Stimulated activated CD8-positive, alpha-beta memory T cell treated with anti-CD3 and anti-CD28 coated beads, Interleukin-15, amount 100 ng/mL, for 48 hours (primary cell): ENCODE measurements around the gene DHCR24.
"Not testable (repeated sequence)": the region's sequence is repeated elsewhere in the genome, so short reads cannot be mapped to it uniquely, and the experiment has no call there.

Experiments used
- DNase-seq, 2 donors: peaks; one replicate each; pipeline ENCODE4 v3.0.0-alpha.2; 2020; ENCODE audit warnings: low read depth in 2 of 2

DHCR24 gene

DNA sequence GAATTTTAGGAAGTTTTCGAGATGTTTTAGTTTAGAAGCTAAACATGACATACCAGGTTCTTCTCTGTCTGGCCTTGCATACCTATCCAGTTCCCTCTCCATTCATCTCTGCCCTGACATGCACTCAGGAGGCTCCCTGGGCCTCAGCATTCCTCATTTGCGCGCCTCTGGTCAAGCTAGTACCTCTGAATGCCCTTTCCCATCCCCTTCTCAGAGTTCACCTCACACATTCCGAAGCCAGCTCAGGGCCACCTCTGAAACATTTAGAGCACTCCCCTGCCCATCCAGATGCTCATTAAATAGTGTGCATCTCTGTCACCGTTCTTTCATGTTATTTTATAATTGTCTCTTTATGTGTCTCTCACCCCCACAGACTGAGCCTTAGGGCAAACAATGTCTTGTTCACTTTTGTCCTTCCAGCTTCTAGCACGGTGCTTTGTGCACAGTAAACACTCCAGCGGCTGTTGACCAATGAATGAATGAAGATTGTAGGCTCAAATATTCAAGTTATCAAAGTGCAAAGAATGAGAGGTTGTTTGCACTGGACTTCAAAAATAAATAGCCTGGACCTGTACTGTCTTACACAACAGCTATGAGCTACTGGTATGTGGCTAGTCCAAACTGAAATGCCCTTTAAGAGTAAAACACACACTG, 1.2 kb upstream of the DHCR24 start:
- DNase-seq: no peak

DNA sequence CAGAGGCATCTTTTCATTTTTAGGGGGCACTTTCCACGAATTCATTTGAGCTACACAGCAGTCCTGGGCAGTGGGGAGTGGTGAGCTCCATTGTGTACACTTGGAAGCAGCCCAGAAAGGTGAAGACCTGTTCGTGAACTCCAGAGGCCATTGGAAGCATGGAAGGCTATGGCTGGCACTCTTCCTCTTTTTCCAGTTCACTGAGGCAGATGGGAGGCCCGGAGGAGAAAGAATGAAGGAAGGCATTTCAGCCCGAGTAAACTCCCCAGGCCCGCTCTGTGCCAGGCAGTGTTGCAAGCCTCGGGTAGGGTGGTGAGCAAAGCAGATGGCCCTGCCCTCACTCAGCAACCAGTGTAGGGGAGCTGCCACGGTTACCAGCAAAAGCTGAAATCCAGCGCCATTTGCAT, 673 bp upstream of the DHCR24 start:
- no peak for DNase-seq

DNA sequence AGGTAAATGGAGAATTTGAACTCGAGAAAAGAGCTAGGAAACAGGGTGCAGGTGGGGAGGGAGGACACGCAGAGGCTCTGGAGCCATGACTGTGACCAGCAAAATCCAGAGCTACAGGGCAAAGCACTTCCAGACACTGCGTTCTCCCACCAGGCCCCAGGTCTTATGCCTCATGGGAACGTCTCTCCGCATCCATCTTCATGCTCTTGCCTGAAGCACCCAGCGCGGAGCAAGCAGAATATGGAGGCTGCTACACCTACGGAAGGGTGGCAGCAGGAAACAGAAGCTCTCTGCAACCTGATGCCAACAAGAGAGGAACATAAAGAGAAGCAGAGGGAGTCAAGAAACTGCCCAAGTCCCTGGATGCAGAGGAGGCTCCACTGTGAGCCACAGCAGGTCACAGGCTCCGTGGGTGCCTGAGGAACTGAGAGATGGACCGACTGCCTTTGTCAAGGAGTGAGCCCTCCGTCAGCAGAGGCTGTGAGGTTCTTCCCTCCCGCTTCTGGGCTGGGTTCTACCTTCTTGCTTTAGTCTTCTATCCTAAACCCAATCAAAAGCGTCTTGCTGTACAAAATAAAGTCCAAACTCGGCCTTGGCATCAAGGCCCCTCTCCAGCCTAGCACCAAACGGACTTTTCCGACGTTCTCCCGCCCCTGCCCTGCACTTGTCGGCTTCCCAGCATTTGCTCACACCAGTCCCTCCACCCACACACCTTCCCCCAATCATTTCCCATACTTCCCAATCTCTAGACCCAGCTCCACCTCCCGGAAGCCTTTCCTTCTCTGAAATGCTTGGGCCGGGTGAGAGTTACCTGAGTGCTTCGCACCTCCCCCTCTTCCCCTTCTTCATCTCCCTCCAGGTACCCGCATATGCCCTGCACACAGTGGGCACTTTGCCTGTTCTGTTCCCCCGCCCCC, 930 bp downstream of the DHCR24 start:
- DNase-seq: no peak

DNA sequence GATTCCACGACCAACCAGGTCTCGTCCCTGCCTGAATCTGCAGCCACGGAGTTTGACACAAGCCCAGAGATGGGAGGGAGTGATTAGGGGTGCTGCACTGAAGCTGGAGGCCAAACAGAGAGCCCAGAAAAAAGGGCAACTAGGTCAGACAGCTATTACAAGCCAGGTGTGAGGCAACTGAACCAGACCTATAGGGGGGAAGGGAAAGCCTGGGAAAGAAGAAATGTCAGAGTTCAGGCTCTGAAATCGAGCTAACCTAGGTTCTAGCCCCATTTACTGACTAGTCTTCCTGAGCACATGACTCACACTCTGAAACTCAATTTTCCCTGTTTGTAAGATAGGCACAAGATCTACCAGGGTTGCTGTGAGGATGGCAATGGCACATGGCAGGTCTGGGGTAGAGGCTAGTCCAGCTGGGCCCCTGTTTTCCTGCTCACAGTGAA, 1.7 kb downstream of the DHCR24 start:
- DNase-seq: no peak

DNA sequence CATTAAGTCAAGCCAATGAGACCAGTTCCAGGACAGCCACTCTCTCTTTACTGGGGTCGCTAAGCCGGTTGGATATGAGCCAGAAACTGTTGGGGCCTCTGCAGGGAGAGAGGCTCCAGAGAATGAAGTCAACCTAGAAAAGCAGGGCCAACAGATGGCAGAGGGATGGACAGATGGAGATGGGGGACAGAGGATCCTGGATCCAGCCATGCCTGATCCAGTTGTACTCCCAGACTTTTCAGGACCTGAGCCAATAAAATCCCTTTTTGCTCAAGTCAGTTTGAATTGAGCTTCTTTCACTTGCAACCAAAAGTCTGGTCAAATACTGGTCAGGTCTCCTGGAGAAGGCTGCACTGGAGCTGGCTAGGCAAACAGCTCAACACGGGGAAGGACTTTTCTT, 2.2 kb downstream of the DHCR24 start:
- no peak for DNase-seq

DNA sequence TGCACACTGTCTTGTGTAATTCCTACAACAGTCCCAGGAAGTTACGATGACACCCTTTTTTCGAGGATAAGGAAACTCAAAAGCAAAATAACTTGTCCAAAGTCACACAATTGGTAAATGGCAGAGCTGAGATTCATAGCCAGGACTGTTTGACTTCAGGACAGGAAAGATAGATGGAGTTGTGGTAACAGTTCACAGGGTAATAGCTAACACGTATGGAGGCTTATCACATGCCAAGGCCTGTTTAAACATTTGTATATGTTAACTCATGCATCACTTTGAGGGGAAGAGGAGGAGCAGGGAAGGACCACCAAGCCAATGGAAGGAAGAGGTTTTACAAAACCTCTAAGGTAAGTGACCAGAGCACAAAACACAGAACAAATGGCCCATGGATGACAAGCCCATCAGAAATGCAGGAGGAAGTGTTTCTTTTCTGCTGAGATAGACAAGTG, 2.8 kb downstream of the DHCR24 start:
- no peak for DNase-seq

DNA sequence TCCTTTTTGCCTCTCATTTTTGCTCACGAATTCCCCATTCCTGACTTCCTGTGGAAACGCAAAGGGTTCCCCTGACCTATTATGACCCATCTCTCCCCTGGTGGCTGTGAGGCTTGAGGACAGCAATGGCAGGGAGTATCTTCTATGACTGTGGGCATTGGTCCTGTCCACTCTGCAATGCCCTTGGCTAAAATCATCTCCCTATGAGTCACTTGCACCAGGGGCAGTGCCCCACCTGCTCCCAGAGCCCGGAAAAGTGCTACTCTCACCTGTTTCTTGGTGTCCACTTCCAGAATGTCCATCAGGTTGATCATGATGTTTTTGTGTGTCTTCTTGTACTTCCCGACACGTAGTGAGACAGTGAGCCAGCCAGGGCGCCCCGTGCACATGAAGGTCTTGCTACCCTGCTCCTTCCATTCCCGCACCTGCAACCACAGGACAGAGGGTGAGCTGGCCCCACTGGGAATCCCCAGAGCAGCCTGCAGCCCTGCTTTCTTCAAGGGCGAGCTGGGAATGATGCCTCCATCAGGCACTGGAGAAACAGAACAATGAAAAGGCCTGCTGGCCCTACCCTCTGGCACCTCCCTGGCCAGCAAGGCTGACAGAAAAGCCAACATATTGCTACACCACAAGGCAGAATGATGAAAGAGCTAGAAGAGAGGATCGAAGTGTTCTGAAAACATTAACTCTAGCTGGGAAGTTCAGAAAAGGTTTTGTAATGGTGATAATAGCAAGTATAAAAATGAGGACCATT, 3.5 kb downstream of the DHCR24 start:
- DNase-seq: no peak

DNA sequence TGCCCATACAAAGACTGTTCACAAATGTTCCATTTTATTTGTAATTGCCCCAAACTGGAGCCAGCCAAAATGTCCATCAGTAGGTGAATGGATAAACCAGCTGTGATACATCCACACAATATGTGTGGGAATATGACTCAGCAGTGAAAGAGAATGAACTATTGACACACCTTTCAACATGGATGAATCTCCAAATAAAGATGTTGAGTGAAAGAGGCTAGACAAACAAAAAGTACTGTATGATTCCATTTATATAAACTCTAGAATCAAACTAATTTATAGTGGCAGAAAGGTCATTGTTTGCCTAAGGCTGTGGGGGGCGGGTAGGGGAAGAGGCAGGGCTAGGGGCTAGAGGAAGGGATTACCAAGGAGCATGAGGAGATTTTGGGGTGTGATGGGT, 4.5 kb downstream of the DHCR24 start:
- DNase-seq: no peak

DNA sequence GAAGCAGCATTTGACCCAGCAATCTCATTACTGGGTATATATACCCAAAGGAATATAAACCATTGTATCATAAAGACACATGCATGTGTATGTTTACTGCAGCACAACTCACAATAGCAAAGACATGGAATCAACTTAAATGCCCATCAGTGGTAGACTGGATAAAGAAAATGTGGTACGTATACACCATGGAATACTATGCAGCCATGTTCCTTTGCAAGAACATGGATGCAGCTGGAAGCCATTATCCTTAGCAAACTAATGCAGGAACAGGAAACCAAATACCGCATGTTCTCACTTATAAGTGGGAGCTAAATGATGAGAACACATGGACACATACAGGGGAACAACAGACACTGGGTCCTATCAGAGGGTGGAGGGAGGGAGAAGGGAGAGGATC, 5.4 kb downstream of the DHCR24 start:
- DNase-seq: not testable (repeated sequence)

DNA sequence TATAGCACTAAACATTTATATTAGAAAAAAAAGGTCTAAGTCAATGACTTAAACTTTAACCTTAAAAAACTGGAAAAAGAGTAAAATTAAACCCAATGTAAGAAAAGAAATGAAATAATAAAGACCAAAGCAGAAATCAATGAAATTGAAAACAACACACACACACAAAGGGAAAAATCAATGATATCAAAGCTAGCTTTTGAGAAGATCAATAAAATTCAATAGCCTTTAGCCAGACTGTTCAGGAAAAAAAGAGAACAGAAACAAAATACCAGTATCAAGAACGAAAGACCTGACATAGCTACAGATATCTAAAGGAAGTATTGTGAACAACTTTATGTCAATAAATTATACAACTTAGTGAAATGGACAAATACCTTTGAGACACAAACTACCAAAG, 7.1 kb downstream of the DHCR24 start:
- no peak for DNase-seq

DNA sequence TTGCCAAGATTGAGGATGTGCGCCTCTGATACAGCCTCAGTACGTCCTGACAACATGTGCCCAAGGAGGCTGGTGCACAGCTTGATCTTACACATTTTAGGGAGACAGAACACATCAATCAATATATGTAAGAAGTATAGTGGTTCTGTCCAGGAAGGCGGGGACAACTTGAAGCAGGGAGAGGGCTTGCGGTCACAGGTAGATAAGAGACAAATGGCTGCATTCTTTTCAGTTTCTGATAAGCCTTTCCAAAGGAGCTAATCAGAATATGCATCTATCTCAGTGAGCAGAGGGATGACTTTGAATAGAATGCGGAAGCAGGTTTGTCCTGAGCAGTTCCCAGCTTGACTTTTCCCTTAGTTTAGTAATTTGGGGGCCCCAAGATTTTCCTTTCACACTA, 10.2 kb downstream of the DHCR24 start:
- DNase-seq: no peak

DNA sequence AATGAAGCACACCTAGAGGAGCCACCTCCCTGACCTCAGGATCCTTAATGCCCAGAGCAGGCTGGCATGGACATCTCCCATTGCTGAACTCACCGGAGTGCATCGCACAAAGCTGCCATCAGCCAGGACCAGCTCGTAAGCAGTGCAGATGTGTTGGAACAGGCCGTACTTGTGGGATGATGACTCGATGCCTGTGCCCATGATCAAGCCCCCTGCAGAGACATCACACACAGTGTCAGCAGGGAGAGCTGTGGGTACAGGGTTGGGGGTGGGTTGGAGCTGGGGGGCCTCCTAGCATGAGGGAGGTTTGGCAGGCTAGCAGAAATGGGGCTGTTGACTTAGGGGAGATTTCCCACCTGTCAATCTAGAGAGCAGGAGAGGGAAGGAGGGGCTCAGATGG, 12.0 kb downstream of the DHCR24 start:
- DNase-seq: no peak

DNA sequence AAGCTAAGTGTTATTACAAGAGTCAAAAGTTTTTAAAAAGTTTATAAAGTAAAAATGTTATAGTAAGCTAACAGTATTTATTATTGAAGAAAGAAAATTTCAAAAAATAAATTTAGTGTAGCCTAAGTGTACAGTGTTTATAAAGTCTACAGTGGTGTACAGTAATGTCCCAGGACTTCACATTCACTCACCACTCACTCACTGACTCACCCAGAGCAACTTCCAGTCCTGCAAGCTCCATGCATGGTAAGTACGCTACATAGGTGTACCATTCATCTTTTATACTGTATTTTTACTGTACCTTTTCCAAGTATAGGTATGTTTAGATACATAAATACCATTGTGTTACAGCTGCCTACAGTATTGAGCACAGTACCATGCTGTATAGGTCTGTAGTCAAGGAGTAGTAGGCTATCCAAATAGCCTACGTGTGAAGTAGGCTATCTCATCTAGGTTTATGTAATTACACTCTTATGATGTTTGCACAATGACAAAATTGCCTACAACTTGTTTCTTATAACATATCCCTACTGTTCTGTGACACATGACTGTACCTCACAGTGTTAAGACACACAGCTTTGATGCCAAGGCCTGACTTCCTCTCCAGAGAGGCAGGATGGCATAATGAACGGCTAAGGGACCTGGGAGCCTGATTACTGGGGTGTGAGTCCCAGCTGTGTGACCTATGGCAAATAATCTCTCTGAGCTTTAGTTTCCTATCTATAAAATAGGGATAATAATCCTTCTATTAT, 12.7 kb downstream of the DHCR24 start:
- DNase-seq: no peak

DNA sequence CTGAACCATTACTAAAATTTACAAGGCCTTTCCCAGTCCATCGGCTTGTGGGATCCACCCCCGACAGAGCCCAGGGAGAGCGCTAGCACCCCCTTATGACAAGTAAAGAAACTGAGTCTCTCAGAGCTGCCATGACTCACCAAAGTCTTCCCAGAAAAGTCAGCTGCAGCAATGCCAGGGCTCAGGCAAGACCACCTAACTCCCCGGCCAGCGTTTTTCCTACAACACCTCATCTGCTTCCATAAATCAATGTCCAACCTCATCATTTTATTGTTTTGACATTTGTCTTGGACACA, 15.0 kb downstream of the DHCR24 start:
- DNase-seq: no peak

DNA sequence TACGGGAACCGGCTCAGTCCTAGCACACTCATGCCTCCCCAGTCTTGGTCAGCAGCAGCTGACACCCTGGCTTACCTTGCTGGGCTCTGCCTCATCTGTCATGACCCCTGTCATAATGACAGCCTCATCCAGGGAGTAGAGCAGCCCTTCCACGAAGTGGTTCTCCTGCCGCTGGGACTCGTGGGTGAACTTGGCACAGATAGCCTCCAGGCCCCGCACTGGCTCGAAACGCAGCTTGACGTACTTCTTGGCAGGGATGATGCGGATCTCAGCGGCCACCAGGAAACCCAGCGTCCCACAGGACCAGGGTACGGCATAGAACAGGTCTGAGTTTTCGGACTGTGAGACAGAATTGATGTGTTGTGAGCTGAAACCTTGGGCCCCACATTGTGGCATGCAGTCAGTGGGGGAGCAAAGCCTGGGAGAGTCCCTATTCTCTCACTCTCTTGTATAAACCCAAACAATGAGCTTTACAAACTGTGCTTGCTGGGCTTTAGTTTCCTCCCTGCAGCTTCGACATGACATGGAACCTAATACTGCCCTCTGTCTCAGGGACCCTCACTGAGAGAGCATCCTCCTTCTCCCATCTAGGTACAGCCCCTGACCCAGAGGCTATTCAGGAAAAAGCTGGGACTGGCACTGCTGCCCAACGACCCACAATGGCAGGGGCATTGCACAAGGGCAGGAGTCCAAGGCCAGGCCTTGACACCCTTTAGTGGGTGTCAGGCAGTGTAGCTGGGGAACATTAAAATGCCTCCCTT, 15.5 kb downstream of the DHCR24 start:
- no peak for DNase-seq

DNA sequence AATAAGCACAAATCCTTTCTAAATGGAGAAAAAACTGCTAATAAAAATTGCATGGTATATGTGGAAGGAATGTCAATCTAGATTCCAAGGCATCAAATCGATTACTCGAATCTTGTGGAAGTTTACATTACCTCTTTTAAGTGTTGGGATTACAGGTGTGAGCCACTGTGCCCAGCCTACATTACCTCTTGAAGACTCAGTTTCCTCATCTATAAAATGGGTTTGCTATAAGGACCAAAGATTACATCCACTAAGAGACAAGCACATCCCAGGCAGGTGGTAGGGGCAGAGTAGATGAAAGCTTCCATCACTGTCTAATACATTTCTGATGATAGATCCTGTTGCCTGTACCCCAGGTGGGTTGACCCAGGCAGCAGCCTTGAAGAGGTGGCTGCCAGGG, 16.1 kb downstream of the DHCR24 start:
- no peak for DNase-seq

DNA sequence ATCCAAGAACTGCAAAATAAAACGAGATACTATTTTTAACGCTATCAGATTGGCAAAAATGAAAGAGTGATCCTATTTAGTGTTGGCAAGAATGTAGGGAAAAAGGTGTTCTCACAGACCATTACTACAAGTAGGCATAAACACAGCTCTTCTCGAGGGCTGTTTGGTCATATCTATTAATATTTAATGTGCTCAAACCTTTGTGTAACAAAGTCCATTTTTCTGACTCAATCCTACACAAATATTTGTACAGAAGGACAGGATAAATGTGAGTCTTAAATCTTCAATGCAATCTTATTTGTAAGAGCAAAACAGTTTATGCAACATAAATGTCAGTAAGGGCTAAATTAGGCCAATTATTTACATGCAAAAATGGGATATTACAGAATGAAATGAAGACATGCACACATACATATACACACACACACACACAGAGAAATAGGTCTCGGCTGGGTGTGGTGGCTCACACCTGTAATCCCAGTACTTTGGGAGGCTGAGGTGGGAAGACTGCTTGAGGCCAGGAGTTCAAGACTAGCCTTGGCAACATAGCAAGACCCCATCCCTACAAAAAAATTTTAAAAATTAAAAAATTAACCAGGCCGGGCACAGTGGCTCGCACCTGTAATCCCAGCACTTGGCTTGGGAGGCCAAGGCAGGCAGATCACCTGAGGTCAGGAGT, 17.7 kb downstream of the DHCR24 start:
- no peak for DNase-seq

DNA sequence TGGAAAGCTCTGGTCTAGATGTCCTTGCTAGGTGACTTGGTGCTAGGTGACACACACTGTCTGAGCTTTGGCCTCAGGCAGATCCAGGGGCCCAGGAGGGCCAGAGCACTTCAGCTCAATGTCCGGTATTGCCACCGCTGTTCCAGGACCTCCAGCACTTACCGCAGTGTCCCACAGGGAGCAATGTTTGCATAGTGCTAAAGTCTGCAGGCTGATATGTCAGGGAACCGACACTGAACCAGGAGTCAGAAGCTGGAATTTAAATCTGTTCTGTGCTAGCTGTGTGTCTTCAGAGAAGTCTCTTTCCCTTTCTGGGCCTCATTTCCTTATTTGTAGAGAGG, 19.3 kb downstream of the DHCR24 start:
- DNase-seq: no peak

DNA sequence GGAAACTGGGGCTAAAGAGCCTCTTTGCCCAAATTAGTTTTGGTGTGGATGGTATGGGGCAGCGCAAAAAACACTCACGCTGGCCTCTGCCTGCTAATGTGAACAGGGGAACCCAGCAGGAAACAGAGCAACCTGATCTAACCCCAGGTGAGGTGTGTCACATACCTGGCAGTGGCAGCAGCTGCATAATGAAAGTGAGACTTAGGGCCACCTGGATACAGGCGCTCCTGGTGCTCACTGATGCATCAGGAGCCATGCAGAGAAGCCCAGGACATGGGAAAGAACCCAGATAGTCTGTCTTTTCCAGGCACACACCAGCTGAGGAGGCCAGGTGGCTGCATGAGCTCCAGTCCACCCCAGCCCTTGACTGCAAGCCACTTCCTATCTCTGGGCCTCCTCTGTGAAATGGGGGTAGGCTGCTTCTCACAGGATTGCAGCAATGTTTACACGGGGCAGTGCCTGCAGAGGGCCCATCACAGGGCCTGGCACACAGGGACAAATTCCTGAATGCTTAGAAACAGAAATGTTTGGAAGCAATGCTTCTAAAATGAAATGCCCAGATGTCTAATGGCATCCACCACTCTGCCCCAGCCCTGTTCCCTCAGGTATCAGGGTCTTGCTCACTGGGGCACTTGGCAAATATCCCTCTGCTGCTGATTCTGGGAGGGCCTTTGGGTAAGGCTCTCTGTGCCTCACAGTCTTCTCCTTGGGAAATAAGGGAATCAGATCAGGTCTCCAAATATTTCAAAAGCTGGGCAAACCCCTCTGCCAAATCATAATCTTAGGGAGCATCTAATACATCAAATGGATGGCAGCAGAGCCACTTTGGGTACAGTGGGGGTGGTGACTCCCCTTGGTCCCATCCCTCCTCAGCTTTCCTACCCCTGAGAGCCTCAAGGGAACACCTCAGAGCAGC, 19.9 kb downstream of the DHCR24 start:
- DNase-seq: no peak
